IPS-NIHi7 (cell line): Measurements from ENCODE around the gene RHOBTB1.
A peak's percentile ranks its signal among the peaks of the same experiment; 100 is the strongest.
"Not testable (repeated sequence)": the region's sequence is repeated elsewhere in the genome, so short reads cannot be mapped to it uniquely, and the experiment has no call there.

Experiments
- DNase-seq: peaks from one replicate; pipeline ENCODE4 v3.0.0; 2012; ENCODE audit warnings: mixed read lengths; ENCODE audit errors: extremely low spot score

The RHOBTB1 gene

DNA sequence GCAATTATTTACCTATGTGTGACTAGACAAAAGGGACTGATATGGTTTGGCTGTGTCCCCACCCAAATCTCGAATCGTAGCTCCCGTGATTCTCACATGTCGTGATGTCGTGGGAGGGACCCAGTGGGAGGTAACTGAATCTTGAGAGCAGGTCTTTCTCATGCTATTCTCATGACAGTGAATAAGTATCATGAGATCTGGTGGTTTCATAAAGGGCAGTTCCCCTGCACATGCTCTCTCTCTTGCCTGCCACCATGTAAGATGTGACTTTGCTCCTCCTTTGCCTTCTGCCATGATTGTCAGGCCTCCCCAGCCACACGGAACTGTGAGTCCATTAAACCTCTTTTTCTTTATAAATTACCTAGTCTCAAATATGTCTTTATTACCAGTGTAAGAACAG, 37.2 kb downstream of the RHOBTB1 start:
- not testable (repeated sequence) for DNase-seq

DNA sequence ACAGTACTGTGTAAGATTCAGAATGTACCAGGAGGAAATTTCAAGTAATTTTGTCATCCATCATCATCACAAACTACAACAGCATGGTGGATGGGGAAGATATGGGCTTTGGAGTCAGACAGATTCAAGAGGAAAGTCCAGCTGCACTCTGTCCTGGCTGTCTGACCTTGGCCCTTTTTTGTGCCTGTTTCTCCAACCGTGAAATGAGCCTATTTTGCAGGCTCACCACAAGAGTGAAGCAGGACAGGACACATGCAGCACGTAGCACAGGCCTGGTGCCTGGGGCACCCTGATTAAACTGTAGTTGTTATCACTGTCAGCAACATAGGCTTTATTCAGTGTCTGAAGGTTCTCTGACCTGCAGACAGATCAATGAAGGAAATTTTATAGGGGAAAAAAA, 37.6 kb downstream of the RHOBTB1 start:
- DNase-seq, result no peak

DNA sequence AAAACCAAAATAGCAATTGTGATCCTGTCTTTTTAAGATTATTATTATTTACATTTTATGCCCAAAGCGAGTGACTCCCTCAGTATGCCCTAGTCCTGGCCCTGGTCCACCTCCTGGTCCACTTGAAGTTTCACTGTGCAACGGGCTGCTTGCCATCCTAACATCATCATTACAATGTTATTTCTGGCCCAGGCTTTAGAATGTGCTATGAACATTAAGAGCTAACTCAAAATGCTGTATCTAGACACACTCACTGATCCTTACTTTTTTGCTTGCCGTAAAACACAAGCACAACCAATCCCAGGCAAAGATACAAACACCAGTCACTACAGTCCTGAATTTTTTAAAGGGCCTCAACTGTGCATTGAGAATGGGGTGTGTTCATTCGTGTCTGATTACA, 38.4 kb downstream of the RHOBTB1 start:
- DNase-seq, result no peak

DNA sequence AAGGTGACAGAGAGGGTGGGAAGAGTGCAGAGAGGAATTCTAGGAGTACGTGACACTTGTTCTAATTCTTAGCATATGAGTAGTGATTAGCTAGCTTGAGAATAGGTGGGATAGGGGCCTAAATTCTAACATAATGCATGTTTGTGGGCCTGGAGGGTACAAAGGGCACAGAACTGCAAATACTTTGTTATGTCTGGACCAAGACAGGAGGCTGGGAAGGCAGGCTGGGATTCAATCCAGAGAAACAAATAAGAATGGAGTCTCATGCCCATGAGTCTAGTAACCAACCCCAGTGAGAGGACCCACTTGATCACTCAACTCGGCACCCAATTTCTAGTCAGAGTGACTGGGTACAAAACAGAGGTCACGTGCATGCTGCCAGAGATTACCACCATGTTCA, 40.9 kb downstream of the RHOBTB1 start:
- DNase-seq, result no peak

DNA sequence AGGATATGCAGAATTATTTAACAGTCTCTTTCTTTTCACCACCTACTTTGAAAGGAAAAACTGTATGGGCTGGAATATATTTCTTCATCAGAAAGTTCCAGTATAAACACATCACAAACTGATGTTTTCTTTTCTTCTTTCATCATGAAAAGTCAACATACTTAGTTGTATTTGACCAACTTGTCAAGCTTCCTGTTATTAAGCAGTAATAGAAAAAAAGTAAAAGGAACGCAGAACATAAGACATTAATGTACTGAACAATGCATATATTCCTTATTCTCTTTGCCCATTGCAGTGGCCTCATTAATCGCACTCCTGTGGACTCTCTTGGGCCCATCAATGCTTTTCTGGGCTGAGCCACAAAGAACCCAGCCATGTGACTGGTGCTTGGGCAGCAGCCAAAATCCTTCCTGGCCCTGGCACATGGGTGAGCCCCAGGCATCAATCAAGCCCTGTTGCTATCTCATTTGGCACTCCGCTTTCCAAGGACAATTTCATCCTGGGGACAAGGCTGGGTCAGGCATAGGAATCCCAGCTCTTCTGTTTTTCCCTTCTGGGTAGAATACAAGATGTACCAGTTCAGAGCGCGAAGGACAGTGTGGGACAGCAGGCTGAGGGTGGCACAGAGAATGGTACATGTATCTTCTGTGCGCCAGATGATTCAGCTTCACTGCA, 42.3 kb downstream of the RHOBTB1 start:
- no peak for DNase-seq

DNA sequence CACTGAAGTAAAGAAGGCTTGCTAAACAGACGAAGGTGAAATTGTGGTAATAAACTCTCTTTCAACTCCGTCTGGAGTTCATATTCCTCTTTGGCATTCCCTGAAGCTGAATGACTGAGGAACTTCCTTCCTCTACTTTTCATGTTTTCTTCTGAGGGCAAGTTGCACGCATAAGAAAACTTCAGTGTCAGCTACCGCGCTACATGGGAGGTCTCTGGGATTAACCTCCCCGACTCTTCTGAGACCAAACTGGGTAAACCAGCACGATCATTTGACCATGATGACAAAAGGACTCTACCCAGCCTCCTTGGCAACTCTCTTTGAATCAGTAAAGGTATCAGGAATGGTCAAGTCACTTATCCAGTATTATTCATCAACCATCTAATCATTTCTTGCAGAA, 44.7 kb downstream of the RHOBTB1 start:
- DNase-seq, result no peak

DNA sequence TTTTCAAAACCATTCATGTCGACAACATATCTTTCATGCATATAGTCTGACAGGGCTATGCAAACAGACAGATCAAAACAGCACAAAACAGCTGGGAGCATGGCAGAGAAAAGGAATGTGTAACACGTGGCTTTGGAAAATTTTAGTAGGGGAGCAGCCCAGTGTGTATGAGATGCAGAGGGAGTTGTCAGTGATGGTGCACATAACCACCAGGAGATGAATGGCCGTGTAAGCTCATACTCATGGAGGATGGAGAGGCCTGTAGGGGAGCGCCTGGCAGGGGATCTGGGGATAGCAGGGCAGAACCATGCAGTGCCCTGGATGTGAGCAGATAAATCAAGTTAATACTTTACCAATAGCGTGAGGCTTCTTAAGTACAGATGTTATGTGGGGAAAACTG, 45.7 kb downstream of the RHOBTB1 start:
- no peak for DNase-seq

DNA sequence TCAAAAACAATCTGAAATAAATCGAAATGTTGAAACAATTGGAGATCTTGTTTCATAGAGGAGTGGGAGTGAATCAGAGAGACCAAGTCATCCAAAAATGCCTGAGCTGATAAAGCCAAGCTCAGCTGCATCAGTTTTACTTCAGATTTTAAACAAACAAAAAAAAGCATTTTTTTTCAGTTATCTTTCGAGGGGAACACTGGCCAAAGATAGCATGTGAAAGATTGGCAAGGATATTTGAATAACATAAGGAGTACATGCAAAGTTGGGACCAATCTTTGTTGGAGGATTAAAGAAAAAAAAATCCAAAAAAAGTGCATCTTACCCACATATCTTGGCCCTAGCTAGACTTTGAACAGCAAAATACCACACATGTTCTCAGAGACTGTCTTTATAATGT, 47.2 kb downstream of the RHOBTB1 start:
- DNase-seq, result no peak

DNA sequence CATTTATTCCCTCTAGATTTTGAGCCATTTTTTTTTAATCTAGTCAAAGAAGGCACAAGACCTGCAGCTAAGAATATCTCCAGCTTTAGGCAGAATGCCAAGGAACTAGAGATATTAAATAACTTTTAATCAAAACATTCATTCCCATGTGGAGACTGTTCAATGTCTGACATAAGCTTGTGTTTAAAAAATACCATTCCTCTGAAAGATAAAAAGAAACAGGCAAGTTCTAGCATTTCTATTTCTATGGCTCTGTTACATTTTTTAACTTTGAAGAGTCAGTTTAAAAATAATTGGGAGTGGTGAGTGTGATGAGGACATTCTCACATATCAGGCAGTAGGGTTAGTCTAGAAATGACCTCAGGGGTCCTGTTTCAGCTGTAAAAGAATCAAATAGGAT, 48.0 kb downstream of the RHOBTB1 start:
- no peak for DNase-seq

DNA sequence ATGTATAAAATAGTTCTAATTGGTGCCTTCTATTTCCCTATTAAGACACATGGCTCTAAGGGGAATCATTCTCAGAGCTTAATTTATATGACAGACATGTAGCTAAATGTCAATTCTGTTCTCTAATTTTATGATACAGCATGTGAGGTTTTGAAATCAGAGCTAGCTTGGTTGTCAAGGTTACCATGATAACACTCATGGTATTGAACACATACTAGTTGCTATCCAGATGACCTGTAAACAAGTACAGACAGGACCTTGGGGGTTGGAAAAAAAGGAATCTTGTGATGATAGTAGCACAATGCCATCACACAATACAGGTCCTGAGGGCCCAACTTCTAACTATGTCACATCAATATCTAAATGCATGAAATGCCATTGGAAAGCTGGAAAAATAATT, 49.2 kb downstream of the RHOBTB1 start:
- DNase-seq, result no peak

DNA sequence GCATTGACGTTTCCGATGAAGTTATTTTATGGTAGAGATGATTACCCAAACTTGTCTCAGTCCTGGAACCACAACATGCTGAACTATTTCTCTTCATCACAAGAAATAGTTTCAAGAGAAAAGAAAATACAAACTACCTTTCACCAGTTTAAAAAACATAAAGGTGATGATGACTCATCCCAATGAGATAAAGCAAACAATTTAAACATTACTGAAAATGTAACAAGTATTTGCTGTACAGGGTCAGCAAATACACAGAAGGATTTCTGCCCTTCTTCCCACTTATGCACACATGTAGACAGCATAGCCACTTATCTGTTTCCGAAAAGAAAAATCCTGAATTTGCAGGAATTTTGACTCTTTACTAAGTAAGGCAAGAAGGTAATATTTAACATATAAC, 50.8 kb downstream of the RHOBTB1 start:
- no peak for DNase-seq

DNA sequence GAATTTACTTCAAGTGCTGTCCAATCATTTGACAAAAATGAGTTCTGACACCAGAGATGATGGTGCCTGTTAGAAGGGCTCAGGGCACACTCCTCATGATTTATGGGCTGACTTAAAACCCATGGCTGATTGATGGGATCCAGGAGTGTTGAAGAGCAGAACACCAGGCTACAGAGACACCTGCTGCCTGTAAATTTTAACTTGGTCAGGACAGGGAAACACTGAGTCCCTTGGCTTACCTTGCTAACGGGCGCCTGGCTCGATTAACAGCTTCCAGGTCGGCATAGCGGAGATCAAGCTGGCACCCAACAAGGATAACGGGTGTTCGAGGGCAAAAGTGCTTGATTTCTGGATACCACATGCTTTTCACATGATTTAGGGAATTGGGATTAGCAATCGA, 51.4 kb downstream of the RHOBTB1 start:
- no peak for DNase-seq

DNA sequence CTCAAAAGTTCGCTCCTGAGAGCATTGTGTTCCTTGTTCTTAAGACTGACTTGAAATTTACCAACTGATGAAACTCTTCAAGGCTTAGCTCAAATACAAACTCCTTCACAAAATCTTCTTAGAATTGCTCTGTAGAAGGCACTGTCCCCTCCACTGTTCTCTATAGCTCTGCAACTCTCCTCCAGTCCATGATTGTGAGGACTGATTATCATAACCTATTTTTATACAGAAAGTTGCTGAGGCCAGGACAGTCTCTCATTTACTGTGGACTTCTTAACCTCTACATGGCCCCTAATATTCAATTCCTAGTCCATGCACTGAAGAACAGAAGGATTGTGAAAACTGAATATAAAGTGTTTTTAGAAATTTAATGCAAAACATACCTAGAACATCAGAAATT, 53.2 kb downstream of the RHOBTB1 start:
- no peak for DNase-seq

DNA sequence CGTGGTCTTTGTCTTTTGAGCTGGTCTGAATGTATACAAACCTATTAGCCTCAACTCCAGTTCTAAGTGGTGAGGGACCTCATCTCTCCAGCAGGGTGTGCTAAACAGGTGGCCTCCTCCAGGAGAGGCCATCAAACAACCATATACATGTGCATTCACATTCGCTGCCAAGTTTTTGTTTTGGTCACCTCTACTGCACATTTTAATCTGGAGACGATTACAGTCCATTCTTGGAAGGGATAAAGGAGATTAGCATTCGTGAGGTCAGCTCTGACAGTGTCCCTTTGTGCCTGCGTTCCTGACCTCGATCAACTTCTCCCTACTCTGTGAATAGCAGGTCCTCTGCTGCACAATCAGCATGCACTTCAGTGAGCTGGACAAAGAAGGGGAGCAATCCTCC, 60.8 kb downstream of the RHOBTB1 start:
- DNase-seq, result peak; percentile 54

DNA sequence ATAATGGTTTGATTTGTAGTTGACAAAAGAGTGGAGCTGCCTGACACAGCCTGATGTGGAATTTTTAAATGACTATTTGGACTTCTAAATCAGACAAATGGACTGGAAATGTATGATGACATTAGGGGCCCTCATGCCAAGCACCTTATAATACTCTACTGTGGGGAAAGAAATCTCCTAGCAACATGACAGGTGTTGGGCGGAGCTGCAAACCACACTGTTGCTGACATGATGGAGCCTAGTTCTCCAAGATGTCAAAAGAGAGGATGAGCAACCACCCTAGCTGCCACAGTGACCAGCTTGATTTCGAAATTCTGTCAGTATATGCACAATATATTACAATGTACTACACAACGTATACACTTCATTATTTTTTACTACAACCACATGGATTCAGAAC, 65.8 kb downstream of the RHOBTB1 start:
- no peak for DNase-seq

DNA sequence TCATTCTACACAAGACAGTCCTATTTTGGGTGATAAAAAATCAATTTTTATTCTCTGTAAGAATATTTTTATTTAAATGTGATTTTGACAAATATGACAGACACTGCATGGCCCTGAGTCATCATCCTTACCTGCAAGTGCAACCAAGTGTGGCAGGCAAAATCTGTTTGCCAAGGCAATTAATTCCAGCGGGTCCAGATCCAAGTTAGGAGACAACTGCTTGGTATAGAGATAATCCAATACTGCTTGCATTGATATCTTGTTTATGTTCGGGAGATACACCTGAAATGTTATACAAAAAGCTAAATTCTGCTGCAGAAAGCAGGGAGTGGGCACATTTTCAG, 66.2 kb downstream of the RHOBTB1 start:
- no peak for DNase-seq

DNA sequence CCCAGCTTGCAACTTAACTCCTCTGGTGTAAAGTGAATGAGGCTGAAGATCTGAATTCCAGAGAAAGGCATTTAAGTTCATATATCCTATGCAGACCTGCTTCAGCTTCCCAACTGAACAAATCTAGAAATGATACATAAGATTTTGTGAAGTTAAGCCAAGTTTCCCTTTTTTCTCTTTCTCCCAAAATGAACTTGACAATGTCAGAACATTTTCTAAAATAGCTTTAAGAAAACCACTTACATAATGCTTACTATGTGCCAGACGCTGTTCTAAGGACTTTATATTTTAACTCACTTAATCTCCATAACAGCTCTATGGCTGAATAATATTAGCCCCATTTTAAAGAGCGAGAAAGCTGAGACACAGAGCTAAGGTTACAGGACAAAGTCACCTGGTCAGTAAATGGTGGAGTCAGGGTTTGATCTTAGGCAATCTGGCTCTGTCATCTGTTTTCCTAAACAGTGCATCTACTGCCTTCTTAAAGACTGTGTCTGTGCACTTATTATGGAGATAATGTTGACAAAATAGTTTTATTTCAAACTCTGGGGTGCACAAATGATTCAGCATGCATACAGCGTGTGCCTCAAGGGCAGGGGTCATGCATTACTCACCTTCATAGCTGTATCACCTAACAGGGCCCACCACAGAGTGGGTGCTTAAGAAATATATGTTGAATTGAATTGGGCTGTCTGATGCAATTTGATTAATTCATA, 66.8 kb downstream of the RHOBTB1 start:
- no peak for DNase-seq

DNA sequence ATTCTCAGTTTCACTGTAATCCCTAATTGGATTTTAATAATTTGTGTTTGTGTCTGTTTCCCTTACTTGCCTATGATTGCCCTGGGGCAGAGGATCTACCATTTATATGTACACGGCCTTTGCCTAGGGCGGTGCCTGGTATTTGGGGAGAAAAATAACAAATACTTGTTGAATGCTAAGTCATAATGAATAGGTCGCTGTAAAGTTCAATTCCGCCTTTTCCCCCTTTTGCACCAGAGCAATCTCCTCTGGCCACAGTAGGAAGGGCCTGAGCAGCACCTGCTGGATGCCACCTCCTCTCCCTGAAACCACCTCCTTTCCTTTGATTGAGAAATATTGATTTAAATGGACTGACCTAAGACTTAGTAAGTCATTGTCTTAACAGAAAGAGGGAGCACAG, 70.2 kb downstream of the RHOBTB1 start:
- DNase-seq, result no peak

DNA sequence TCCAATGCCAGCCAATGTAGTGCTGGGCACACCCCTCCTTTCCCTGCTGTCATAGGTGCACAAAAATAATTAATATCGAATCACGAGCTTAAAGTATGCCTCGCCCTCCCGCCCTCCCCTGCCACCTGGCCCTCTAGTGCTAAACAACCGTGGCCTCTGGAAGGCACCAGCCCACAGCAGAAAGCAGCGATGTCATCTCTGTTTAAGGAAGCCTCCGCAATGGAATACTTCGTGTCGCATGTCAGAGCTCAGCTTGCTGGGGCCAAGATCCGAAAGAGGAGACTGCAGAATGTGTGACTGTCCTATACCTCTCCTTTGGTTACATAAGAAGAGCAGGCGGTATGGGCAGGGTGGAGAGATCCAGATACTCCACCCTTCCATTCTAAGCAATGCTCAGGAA, 71.5 kb downstream of the RHOBTB1 start:
- DNase-seq, result no peak

DNA sequence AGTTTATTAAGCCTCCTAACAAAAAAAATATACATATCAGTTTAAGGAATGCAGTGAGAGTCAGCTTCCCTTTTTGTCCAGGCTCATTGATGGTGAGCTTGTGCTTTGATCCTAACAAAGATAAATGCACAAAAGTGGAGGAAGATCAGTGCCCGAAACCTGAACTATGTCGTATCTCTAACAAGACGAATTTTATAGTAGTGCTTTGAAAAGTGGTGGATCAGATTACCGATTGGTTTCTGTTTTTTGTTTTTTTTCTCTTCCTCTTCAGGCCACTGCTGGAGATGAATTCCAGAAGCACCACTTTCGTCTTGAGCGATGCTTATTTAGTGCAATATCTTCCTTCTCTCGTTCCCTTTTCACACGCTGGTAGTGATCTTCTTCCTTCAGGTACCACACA, 72.8 kb downstream of the RHOBTB1 start:
- no peak for DNase-seq

DNA sequence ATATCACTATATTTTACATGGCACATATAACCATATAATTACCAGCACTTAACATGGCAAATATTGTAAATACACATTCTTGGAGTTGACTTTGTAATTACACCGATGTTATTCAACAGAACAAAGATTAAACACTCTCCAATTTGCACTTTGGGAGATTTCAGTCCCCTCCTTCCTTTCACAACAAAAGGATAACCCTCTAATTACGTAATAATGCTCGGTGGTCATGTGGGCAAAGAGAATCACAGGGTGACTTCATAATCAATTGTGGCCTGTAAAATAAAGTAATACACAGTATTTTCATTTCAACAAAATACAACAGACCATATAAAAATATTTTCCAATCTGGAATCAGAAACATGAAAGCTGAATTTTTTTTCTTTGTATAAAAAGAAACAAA, 73.2 kb downstream of the RHOBTB1 start:
- DNase-seq, result no peak

DNA sequence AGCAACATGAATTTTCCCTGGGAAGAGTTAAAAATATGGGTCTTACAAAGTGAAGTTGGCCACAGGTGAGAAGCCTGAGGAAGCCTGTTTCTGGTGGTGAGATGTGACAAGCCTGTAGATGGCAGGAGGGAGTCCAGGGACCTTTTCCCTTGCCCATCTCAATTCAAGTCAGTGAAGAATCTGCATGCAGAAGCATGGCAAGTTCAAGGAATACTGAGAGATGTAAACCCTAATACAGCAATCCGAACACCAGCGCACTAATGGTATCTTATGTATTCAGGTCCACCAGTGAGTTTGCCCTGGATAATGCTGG, 73.6 kb downstream of the RHOBTB1 start:
- DNase-seq, result peak; percentile 48

DNA sequence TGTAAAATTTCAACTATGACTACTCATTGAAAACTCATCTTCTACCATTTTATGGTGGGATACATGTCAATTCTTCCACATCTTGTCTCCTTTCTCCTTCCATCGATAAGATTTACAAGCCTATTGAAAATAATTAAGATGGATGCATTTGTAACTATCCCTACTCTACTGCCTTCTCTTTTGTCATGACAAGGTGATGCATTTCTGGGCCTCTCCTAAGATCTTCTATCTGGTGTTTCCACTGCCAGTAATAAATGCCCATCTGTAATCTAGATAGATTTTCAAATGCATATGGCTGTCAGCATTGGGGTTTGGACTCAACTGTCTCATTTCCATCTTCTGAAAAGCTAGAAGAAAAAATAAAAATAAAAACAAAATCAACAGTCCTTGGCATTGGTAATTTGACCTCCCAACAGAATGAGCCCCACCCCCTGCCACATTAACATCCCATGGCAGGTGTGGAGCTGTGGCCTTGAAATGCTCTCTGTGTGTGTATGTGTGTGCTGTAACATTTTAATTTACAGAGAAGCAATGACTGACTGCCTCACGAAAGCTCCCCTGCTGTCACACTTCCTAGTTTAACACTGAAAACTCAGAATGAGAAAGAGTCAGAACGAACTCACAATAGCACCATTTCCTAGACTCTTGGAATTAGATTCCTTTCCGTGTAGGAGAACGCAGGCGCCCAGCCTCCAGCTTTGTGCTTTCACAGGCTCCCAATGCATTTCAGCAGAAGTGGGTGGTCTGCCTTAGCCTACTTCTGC, 74.2 kb downstream of the RHOBTB1 start:
- DNase-seq, result no peak
